HCT116 (cell line): Measurements from ENCODE around the gene AARSD1. TPM values are rescaled to one million over a fixed set of nuclear protein-coding genes. Genes with fewer than 3 reads are reported as not detected.

Experiments
- ATAC-seq: fragments of 200-7000 bp; cut with Tn5 transposase; 2 replicates; pipeline ENCODE4 v1.9.1; 2020; ENCODE audit warnings: mild to moderate bottlenecking, moderate library complexity
- BruUV-seq: library from RNA; stranded (reverse); fragments of 400-500 nt; replicated peaks from 2 replicates; lab custom pipeline; 2021; lab: Mats Ljungman, UMichigan
- CTCF ChIA-PET: fragments of 300-600 bp; sonication (Branson Sonifier 250); formaldehyde crosslinking; loops from one replicate; lab custom pipeline; 2021; ENCODE audit warnings: antibody characterized with exemption; lab: Charles Lee
- POLR2A ChIA-PET: fragments of 300-600, 350-600 bp; sonication (Branson Sonifier 250); formaldehyde crosslinking; loops from one replicate; lab custom pipeline; 2021; ENCODE audit warnings: antibody characterized with exemption; lab: Charles Lee
- RAD21 ChIA-PET, 2 experiments: fragments of 300-600 bp; sonication (Branson Sonifier 250); formaldehyde crosslinking; loops; one replicate each; lab custom pipeline; 2023; ENCODE audit warnings: low total read pairs in 2 of 2; ENCODE audit not compliant: uncharacterized antibody in 2 of 2, unreplicated experiment in 2 of 2, low non-redundant PET in 1 of 2; lab: Charles Lee
- DNase-seq: peaks from one replicate; pipeline ENCODE4 v3.0.0-alpha.2; 2010; ENCODE audit warnings: low read depth, low spot score
- H2AFZ ChIP-seq: fragments of 200-600 bp; shearing (Covaris generic), sonication (generic); 2 replicates; pipeline ENCODE4 v1.6.1; 2017; ENCODE audit warnings: low read depth, mixed run types, mixed read lengths, antibody characterized with exemption, low read length; ENCODE audit not compliant: poor library complexity, severe bottlenecking
- H3K27ac ChIP-seq: 2 replicates; pipeline ENCODE4 v1.5.1; 2012; ENCODE audit warnings: low read depth, low read length
- H3K27me3 ChIP-seq: fragments of 200-600 bp; sonication (generic); 2 replicates; pipeline ENCODE4 v1.6.1; 2016; ENCODE audit warnings: mixed run types, low read length, mixed read lengths; ENCODE audit not compliant: insufficient read depth
- H3K36me3 ChIP-seq, 2 experiments: fragments of 200-500 bp in 1 of 2; fragments of 200-600 bp in 1 of 2; sonication (Bioruptor generic) in 1 of 2; sonication (generic) in 1 of 2; 2 replicates each; pipeline versions ENCODE4 v1.5.1 to v1.6.1; 2014 to 2016; ENCODE audit warnings: low read length in 2 of 2, inconsistent platforms in 1 of 2, mixed read lengths in 1 of 2, mixed run types in 1 of 2; ENCODE audit not compliant: insufficient read depth in 2 of 2, control insufficient read depth in 1 of 2
- H3K4me1 ChIP-seq, 2 experiments: fragments of 200-600 bp in 1 of 2; sonication (generic) in 1 of 2; 2 replicates each; pipeline versions ENCODE4 v1.5.1 to v1.6.1; 2012 to 2017; ENCODE audit warnings: low read length in 2 of 2, inconsistent platforms in 1 of 2, mild to moderate bottlenecking in 1 of 2, mixed read lengths in 1 of 2, mixed run types in 1 of 2, moderate library complexity in 1 of 2; ENCODE audit not compliant: insufficient read depth in 2 of 2, control insufficient read depth in 1 of 2
- H3K4me2 ChIP-seq: fragments of 200-600 bp; sonication (generic); 2 replicates; pipeline ENCODE4 v1.6.1; 2017; ENCODE audit warnings: mixed run types, low read length, mixed read lengths
- H3K4me3 ChIP-seq, 2 experiments: fragments of 200-600 bp in 1 of 2; sonication (generic) in 1 of 2; replicated peaks in 1 of 2; 2 replicates each; pipeline ENCODE4 v1.5.1; 2011 to 2016; ENCODE audit warnings: low read length in 2 of 2, control low read depth in 1 of 2, low read depth in 1 of 2, mild to moderate bottlenecking in 1 of 2, mixed read lengths in 1 of 2, mixed run types in 1 of 2
- H3K79me2 ChIP-seq: fragments of 200-600 bp; sonication (generic); 2 replicates; pipeline ENCODE4 v1.6.1; 2017; ENCODE audit warnings: mild to moderate bottlenecking, mixed run types, low read length, moderate library complexity, mixed read lengths; ENCODE audit not compliant: insufficient read depth
- H3K9ac ChIP-seq: fragments of 200-600 bp; sonication (generic); 2 replicates; pipeline ENCODE4 v1.6.1; 2016; ENCODE audit warnings: low read length, mixed read lengths
- H3K9me2 ChIP-seq: fragments of 200-600 bp; sonication (generic), shearing (Covaris generic); 2 replicates; pipeline ENCODE4 v1.6.1; 2017; ENCODE audit warnings: mixed run types, mild to moderate bottlenecking, moderate library complexity; ENCODE audit not compliant: insufficient read depth
- H3K9me3 ChIP-seq, 2 experiments: fragments of 200-500 bp in 1 of 2; fragments of 200-600 bp in 1 of 2; sonication (Bioruptor generic) in 1 of 2; sonication (generic) in 1 of 2; 2 replicates each; pipeline ENCODE4 v1.6.1; 2014 to 2017; ENCODE audit warnings: low read length in 2 of 2, mixed read lengths in 2 of 2, inconsistent platforms in 1 of 2, low read depth in 1 of 2, mild to moderate bottlenecking in 1 of 2, mixed run types in 1 of 2, moderate library complexity in 1 of 2; ENCODE audit not compliant: control insufficient read depth in 1 of 2, insufficient read depth in 1 of 2
- H4K20me1 ChIP-seq: fragments of 200-600 bp; sonication (generic), shearing (Covaris generic); 2 replicates; pipeline ENCODE4 v1.6.1; 2017; ENCODE audit warnings: mixed run types, mild to moderate bottlenecking, moderate library complexity; ENCODE audit not compliant: insufficient read depth
- EGR1 ChIP-seq: IDR thresholded peaks from 2 replicates; pipeline ENCODE4 v1.6.1; 2012; ENCODE audit warnings: low read depth
- ELF1 ChIP-seq: IDR thresholded peaks from 2 replicates; pipeline ENCODE4 v1.6.1; 2012; ENCODE audit warnings: low read depth, borderline replicate concordance
- FOSL1 ChIP-seq: IDR thresholded peaks from 2 replicates; pipeline ENCODE4 v1.6.1; 2012; ENCODE audit warnings: low read depth
- POLR2A ChIP-seq: IDR thresholded peaks from 2 replicates; pipeline ENCODE4 v1.7.0; 2011; ENCODE audit warnings: borderline replicate concordance; ENCODE audit not compliant: insufficient read depth, insufficient read length; ENCODE audit errors: extremely low read depth
- RAD21 ChIP-seq: IDR thresholded peaks from 2 replicates; pipeline ENCODE4 v1.6.1; 2012; ENCODE audit warnings: low read depth, mild to moderate bottlenecking
- SIN3A ChIP-seq: IDR thresholded peaks from 2 replicates; pipeline ENCODE4 v1.6.1; 2012; ENCODE audit warnings: low read depth
- SRF ChIP-seq: IDR thresholded peaks from 2 replicates; pipeline ENCODE4 v1.6.1; 2012; ENCODE audit warnings: low read depth
- ZFX ChIP-seq: fragments of 450-650 bp; IDR thresholded peaks from 2 replicates; pipeline ENCODE4 v1.6.1; 2017
- intact Hi-C: fragments of 100-400 bp; cut with micrococcal nuclease; formaldehyde crosslinking; loops from 2 replicates; pipeline ENCODE4 v1.10.0; 2022
- total RNA-seq: library from RNA; stranded (reverse); gene quantifications from one replicate; pipeline ENCODE4 v1.2.1, GENCODE V29; 2021; ENCODE audit not compliant: unreplicated experiment
- TF ChIP-seq, protein P1 (sequence below), 3 experiments: fragments of 200-600 bp in 1 of 3; sonication (generic) in 1 of 3; IDR thresholded peaks in 2 of 3; conservative IDR thresholded peaks in 1 of 3; 2 replicates each; pipeline ENCODE4 v1.5.1; 2012 to 2017; ENCODE audit warnings: low read depth in 2 of 3, low read length in 2 of 3, antibody characterized with exemption in 1 of 3, borderline replicate concordance in 1 of 3, control low read depth in 1 of 3, mild to moderate bottlenecking in 1 of 3, mixed read lengths in 1 of 3, mixed run types in 1 of 3, moderate library complexity in 1 of 3; ENCODE audit not compliant: insufficient read depth in 1 of 3
- TF ChIP-seq, protein P2 (sequence below): IDR thresholded peaks from 2 replicates; pipeline ENCODE4 v1.6.1; 2012
- TF ChIP-seq, protein P3 (sequence below): IDR thresholded peaks from 2 replicates; pipeline ENCODE4 v1.6.1; 2012

Gene AARSD1
- total RNA-seq, 1 experiment from 2014 or later: 65.9 TPM

DNA sequence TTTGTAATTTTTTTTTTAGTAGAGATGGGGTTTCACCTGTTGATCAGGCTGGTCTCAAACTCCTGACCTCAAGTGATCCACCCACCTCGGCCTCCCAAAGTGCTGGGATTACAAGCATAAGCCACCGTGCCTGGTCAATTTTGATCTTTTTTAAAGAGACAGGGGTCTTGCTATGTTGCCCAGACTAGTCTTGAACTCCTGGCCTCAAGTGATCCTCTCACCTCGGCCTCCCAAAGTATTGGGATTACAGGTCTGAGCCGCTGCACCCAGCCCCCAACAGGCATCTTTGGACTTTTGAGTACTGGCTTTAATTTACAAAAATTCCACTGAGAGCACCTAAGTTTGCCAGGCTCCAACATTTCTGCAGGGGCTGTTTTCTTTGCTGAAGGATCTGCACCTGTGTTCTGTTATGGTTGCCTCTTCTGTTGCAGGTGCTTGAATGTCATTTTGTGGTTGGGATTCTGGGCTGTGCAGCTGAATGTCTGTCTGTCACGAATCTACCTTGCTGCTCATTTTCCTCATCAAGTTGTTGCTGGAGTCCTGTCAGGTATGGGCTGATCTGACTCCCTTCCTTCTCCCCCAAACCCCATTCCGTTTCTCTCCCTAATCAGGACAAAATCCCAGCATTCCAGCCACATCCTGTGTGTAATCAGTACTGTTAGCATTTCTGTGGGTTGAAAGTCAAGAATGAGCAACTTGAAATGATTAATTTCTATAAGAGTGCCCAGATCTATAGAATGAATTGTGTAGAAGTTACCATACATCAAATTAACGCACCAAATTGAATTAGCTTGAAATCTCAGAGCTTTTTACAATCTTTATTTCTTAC, 55.2 kb downstream of the AARSD1 start (continued):
- TF ChIP-seq, protein P1, sequence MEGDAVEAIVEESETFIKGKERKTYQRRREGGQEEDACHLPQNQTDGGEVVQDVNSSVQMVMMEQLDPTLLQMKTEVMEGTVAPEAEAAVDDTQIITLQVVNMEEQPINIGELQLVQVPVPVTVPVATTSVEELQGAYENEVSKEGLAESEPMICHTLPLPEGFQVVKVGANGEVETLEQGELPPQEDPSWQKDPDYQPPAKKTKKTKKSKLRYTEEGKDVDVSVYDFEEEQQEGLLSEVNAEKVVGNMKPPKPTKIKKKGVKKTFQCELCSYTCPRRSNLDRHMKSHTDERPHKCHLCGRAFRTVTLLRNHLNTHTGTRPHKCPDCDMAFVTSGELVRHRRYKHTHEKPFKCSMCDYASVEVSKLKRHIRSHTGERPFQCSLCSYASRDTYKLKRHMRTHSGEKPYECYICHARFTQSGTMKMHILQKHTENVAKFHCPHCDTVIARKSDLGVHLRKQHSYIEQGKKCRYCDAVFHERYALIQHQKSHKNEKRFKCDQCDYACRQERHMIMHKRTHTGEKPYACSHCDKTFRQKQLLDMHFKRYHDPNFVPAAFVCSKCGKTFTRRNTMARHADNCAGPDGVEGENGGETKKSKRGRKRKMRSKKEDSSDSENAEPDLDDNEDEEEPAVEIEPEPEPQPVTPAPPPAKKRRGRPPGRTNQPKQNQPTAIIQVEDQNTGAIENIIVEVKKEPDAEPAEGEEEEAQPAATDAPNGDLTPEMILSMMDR (IDR thresholded peaks at IDR 0.05 in 2 of 3, conservative IDR thresholded peaks at IDR 0.05 in 1 of 3; ENCODE audit: borderline replicate concordance in 1 of 3, insufficient read depth in 1 of 3, low read depth in 2 of 3, low read length in 2 of 3): no peak
- TF ChIP-seq, protein P2, sequence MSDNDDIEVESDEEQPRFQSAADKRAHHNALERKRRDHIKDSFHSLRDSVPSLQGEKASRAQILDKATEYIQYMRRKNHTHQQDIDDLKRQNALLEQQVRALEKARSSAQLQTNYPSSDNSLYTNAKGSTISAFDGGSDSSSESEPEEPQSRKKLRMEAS: no peak
- TF ChIP-seq POLR2A: no peak

DNA sequence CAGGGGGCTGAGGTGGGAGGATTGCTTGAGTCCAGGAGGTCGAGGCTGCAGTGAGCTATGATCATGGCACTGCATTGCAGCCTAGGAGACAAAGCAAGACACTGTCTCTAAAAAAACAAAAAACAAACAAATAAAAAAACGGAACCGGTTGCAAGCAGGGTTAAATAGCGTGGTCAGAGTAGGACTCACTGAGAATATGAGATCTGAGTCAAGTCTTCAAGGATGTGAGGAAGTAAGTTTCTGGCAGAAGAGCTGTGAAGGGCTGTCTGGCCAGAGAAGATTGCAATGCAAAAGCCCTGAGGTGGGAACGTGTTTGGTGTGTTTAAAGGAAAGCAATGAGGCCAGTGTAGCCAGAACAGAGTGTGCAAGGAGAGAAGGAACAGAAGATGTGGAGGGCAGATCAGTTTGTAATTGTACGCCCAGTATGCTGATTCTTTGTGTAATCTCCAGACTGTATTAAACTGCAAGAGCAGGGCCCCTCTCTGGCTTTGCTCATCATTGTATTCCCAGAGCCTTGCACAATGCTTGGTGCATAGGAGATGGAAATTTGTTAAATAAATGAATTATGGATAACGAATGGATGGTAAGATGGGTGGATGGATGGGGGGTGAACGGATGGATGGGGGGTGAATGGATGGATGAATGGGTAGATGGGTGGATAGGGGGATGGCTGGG, 57.3 kb downstream of the AARSD1 start:
- no peak overlapping the region for H2AFZ ChIP-seq
- H3K36me3 ChIP-seq: no peaks in the 10 kb centered on the region
- H3K9me2 ChIP-seq: no peaks in the 10 kb centered on the region
- no peak overlapping the region for H3K9ac ChIP-seq
- TF ChIP-seq ZFX: no peak
- TF ChIP-seq FOSL1: no peak
- no peak for TF ChIP-seq SIN3A
- TF ChIP-seq EGR1: no peak
- TF ChIP-seq, protein P3, sequence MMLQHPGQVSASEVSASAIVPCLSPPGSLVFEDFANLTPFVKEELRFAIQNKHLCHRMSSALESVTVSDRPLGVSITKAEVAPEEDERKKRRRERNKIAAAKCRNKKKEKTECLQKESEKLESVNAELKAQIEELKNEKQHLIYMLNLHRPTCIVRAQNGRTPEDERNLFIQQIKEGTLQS: no peak
- no peak for TF ChIP-seq RAD21
- no peak for TF ChIP-seq POLR2A
- no peak for TF ChIP-seq SRF
- no peak for TF ChIP-seq ELF1
- H3K9me3 ChIP-seq: no peaks in the 10 kb centered on the region
- ATAC-seq (no peak), DNase-seq (no peak)
- H3K27me3 ChIP-seq: peaks cover 15% of the 10 kb centered on the region
- BruUV-seq: no TSS peak
- CTCF ChIA-PET: no interaction called here
- no peaks in the 10 kb centered on the region for H3K4me1 ChIP-seq
- RAD21 ChIA-PET: no interaction called here
- H4K20me1 ChIP-seq: no peaks in the 10 kb centered on the region
- H3K4me2 ChIP-seq: no peak overlapping the region
- no peak overlapping the region for H3K27ac ChIP-seq
- H3K79me2 ChIP-seq: no peaks in the 10 kb centered on the region
- H3K4me3 ChIP-seq: no peak overlapping the region
- intact Hi-C loops: no loop called here
- POLR2A ChIA-PET: no interaction called here
